ENCODE data around the gene ST6GAL1. TPM values are rescaled to one million over a fixed set of nuclear protein-coding genes. Genes with fewer than 3 reads are reported as not detected.

The ST6GAL1 gene
- total and polyA plus RNA-seq, 10 of the 15 experiments (the other 5 are each of a cell fraction or from before 2014, with no cell fraction given): 74.2 to 248 (median 149) TPM

- TF ChIP-seq SMARCA5 (IDR thresholded peaks at IDR 0.05) (no peak), FOXK2 (IDR thresholded peaks at IDR 0.05) (no peak), SREBF2 (IDR thresholded peaks at IDR 0.05; ENCODE audit: low read length) (no peak), NBN (IDR thresholded peaks at IDR 0.05) (no peak), IKZF1 (conservative IDR thresholded peaks at IDR 0.05) (no peak), KDM1A (IDR thresholded peaks at IDR 0.05; ENCODE audit: borderline replicate concordance) (no peak), KLF5 (IDR thresholded peaks at IDR 0.05; ENCODE audit: partially characterized antibody) (no peak), ZNF687 (IDR thresholded peaks at IDR 0.05) (no peak), MYB (IDR thresholded peaks at IDR 0.05; ENCODE audit: borderline replicate concordance, low read depth, low read length) (no peak)
- TF ChIP-seq, protein P1, sequence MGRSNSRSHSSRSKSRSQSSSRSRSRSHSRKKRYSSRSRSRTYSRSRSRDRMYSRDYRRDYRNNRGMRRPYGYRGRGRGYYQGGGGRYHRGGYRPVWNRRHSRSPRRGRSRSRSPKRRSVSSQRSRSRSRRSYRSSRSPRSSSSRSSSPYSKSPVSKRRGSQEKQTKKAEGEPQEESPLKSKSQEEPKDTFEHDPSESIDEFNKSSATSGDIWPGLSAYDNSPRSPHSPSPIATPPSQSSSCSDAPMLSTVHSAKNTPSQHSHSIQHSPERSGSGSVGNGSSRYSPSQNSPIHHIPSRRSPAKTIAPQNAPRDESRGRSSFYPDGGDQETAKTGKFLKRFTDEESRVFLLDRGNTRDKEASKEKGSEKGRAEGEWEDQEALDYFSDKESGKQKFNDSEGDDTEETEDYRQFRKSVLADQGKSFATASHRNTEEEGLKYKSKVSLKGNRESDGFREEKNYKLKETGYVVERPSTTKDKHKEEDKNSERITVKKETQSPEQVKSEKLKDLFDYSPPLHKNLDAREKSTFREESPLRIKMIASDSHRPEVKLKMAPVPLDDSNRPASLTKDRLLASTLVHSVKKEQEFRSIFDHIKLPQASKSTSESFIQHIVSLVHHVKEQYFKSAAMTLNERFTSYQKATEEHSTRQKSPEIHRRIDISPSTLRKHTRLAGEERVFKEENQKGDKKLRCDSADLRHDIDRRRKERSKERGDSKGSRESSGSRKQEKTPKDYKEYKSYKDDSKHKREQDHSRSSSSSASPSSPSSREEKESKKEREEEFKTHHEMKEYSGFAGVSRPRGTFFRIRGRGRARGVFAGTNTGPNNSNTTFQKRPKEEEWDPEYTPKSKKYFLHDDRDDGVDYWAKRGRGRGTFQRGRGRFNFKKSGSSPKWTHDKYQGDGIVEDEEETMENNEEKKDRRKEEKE (IDR thresholded peaks at IDR 0.05): no peak
- TF ChIP-seq, protein P2, sequence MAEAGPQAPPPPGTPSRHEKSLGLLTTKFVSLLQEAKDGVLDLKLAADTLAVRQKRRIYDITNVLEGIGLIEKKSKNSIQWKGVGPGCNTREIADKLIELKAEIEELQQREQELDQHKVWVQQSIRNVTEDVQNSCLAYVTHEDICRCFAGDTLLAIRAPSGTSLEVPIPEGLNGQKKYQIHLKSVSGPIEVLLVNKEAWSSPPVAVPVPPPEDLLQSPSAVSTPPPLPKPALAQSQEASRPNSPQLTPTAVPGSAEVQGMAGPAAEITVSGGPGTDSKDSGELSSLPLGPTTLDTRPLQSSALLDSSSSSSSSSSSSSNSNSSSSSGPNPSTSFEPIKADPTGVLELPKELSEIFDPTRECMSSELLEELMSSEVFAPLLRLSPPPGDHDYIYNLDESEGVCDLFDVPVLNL (IDR thresholded peaks at IDR 0.05; ENCODE audit: low read depth, low read length): no peak
- peaks cover 25% of the 10 kb centered on the region for H3K4me1 ChIP-seq (ENCODE audit: control insufficient read depth, insufficient read depth, low read length)
- RAD21 ChIA-PET (ENCODE audit: unreplicated experiment): no interaction called here
- H3K4me3 ChIP-seq: no peak overlapping the region
- H3K9ac ChIP-seq (ENCODE audit: control insufficient read depth, insufficient read depth, low read length): no peak overlapping the region
- WGBS (ENCODE audit: insufficient coverage, insufficient replicate concordance, low lambda C conversion rate, missing lambda C conversion rate): 98% methylated on average over 7 of the region's 7 CpGs
- intact Hi-C loops (cut with micrococcal nuclease; ENCODE audit: unreplicated experiment) (no loop called here), in situ Hi-C loops (cut with MboI) (no loop called here)
- peak overlapping the region; percentile 21 for H3K27ac ChIP-seq (ENCODE audit: control insufficient read depth, insufficient read depth)
- H3K4me2 ChIP-seq (ENCODE audit: control insufficient read depth, insufficient read depth): no peak overlapping the region
- peaks cover 34% of the 10 kb centered on the region for H3K79me2 ChIP-seq (ENCODE audit: control insufficient read depth, insufficient read depth, low read length)
- BruUV-seq (replicated peaks): no TSS peak
- SMC1A ChIA-PET (ENCODE audit: uncharacterized antibody, unreplicated experiment): no interaction called here
- no peak overlapping the region for H2AFZ ChIP-seq (ENCODE audit: control insufficient read depth, low read depth, low read length)
- peaks cover 1 to 3% of the 10 kb centered on the region in 2 experiments; a peak in 2 of 4 replicates for H3K36me3 ChIP-seq (ENCODE audit: control insufficient read depth in 2 of 2, insufficient read depth in 2 of 2, low read length in 1 of 2)
- no peak for DNase-seq (ENCODE audit: low read depth, low spot score)
- no peaks in the 10 kb centered on the region for H4K20me1 ChIP-seq (ENCODE audit: control insufficient read depth, insufficient read depth)
- peaks cover 8% of the 10 kb centered on the region; the same call in 2 of the 3 replicates for H3K9me3 ChIP-seq (replicated peaks; ENCODE audit: control insufficient read depth, insufficient read depth, low read length)
- FAIRE-seq: no peak
- no peaks in the 10 kb centered on the region for H3K27me3 ChIP-seq (replicated peaks in 1 of 2; ENCODE audit: control insufficient read depth in 2 of 2, insufficient read depth in 2 of 2, low read length in 1 of 2)
- POLR2A ChIA-PET: no interaction called here
- no peak for ATAC-seq
- CTCF ChIA-PET: interaction anchor here (1.1 kb wide), 1 partner anchor 20 kb away, joined by 4 read pairs; no protein-coding TSS in a partner anchor
Measured at GRCh38 chr3:186951640-186952552, 21.6 kb downstream of the ST6GAL1 start.

Measured in GM12878 (cell line).